Astrocyte (in vitro differentiated cells and primary cell): ENCODE data around the gene RRH. TPM values are rescaled to one million over a fixed set of nuclear protein-coding genes. Genes with fewer than 3 reads are reported as not detected.
A peak's percentile ranks its signal among the peaks of the same experiment; 100 is the strongest.

Experiments used
- DNase-seq: peaks from one replicate; pipeline ENCODE4 v3.0.0-alpha.2; 2010; ENCODE audit warnings: low read depth
- FAIRE-seq: peaks from 2 replicates; lab custom pipeline; 2011; peaks lifted over from hg19 to GRCh38; lab: Jason Lieb, UNC
- H2AFZ ChIP-seq: 2 replicates; pipeline ENCODE4 v1.6.0; 2012; ENCODE audit warnings: low read depth, low read length, inconsistent platforms
- H3K27ac ChIP-seq: 2 replicates; pipeline ENCODE4 v1.5.1; 2011; ENCODE audit warnings: low read depth, low read length, inconsistent platforms
- H3K27me3 ChIP-seq: 2 replicates; pipeline ENCODE4 v1.6.0; 2011; ENCODE audit warnings: low read length, inconsistent platforms; ENCODE audit not compliant: insufficient read depth
- H3K36me3 ChIP-seq: 2 replicates; pipeline ENCODE4 v1.5.1; 2011; ENCODE audit warnings: low read length, inconsistent platforms; ENCODE audit not compliant: insufficient read depth
- H3K4me1 ChIP-seq: 2 replicates; pipeline ENCODE4 v1.5.1; 2011; ENCODE audit warnings: low read length, inconsistent platforms; ENCODE audit not compliant: insufficient read depth
- H3K4me2 ChIP-seq: 2 replicates; pipeline ENCODE4 v1.6.0; 2012; ENCODE audit warnings: low read length, inconsistent platforms
- H3K4me3 ChIP-seq: 2 replicates; pipeline ENCODE4 v1.5.1; 2011; ENCODE audit warnings: low read depth, mild to moderate bottlenecking, low read length, inconsistent platforms; ENCODE audit not compliant: insufficient read depth
- H3K79me2 ChIP-seq: 2 replicates; pipeline ENCODE4 v1.6.0; 2012; ENCODE audit warnings: mild to moderate bottlenecking, low read length, inconsistent platforms; ENCODE audit not compliant: insufficient read depth
- H3K9ac ChIP-seq: 2 replicates; pipeline ENCODE4 v1.6.0; 2012; ENCODE audit warnings: mild to moderate bottlenecking, low read length, inconsistent platforms
- H3K9me3 ChIP-seq: 2 replicates; pipeline ENCODE4 v1.5.1; 2012; ENCODE audit warnings: low read depth, mild to moderate bottlenecking, low read length, inconsistent platforms; ENCODE audit not compliant: insufficient read depth
- H4K20me1 ChIP-seq: 2 replicates; pipeline ENCODE4 v1.6.0; 2012; ENCODE audit warnings: low read length, inconsistent platforms; ENCODE audit not compliant: insufficient read depth
- H3K27ac Mint-ChIP-seq: one replicate; pipeline ENCODE4 v1.8.0; 2021; ENCODE audit warnings: mild to moderate bottlenecking, mixed read lengths; ENCODE audit not compliant: unreplicated experiment
- H3K27me3 Mint-ChIP-seq: one replicate; pipeline ENCODE4 v1.8.0; 2021; ENCODE audit warnings: low read depth, mixed read lengths; ENCODE audit not compliant: unreplicated experiment
- H3K36me3 Mint-ChIP-seq: one replicate; pipeline ENCODE4 v1.8.0; 2021; ENCODE audit warnings: low read depth, mixed read lengths; ENCODE audit not compliant: unreplicated experiment
- H3K4me1 Mint-ChIP-seq: one replicate; pipeline ENCODE4 v1.8.0; 2021; ENCODE audit warnings: low read depth, mixed read lengths; ENCODE audit not compliant: unreplicated experiment
- H3K4me3 Mint-ChIP-seq: one replicate; pipeline ENCODE4 v1.8.0; 2021; ENCODE audit warnings: mild to moderate bottlenecking, moderate library complexity, mixed read lengths; ENCODE audit not compliant: unreplicated experiment
- H3K9me3 Mint-ChIP-seq: one replicate; pipeline ENCODE4 v1.8.0; 2021; ENCODE audit warnings: mild to moderate bottlenecking, mixed read lengths; ENCODE audit not compliant: unreplicated experiment
- CTCF ChIP-seq: IDR thresholded peaks from 2 replicates; pipeline ENCODE4 v1.5.1; 2011; ENCODE audit warnings: low read depth, mild to moderate bottlenecking, inconsistent platforms, low read length, moderate library complexity; ENCODE audit not compliant: insufficient read depth
- EZH2 ChIP-seq: IDR thresholded peaks from 2 replicates; pipeline ENCODE4 v1.6.1; 2012; ENCODE audit warnings: mild to moderate bottlenecking, low read length, inconsistent platforms; ENCODE audit not compliant: insufficient read depth
- total RNA-seq: library from RNA; stranded (reverse); gene quantifications from 2 replicates; pipeline ENCODE4 v1.2.1, GENCODE V29; 2021

The RRH gene
- total RNA-seq, 1 donor from 2014 or later: 0.25 TPM

- Mint-ChIP-seq H3K9me3 (no peaks in the 10 kb centered on the region), H3K27me3 (peaks cover 2% of the 10 kb centered on the region), H3K27ac (no peak overlapping the region), H3K36me3 (no peaks in the 10 kb centered on the region), H3K4me1 (no peaks in the 10 kb centered on the region), H3K4me3 (no peak overlapping the region)
- no peaks in the 10 kb centered on the region for H4K20me1 ChIP-seq
- no peaks in the 10 kb centered on the region for H3K9me3 ChIP-seq
- no peaks in the 10 kb centered on the region for H3K27me3 ChIP-seq
- peak overlapping the region; percentile 34 for H3K9ac ChIP-seq
- H3K4me2 ChIP-seq: peak overlapping the region; percentile 36
- H3K4me1 ChIP-seq: peaks cover 5% of the 10 kb centered on the region
- H3K27ac ChIP-seq: no peak overlapping the region
- no peak for TF ChIP-seq EZH2
- FAIRE-seq (no peak), DNase-seq (no peak)
- H3K4me3 ChIP-seq: no peak overlapping the region
- H2AFZ ChIP-seq: no peak overlapping the region
- no peaks in the 10 kb centered on the region for H3K79me2 ChIP-seq
- H3K36me3 ChIP-seq: no peaks in the 10 kb centered on the region
Measured at GRCh38 chr4:109801099-109801789, 26.5 kb upstream of the RRH start.

- no peak for FAIRE-seq
- H3K4me1 Mint-ChIP-seq: no peaks in the 10 kb centered on the region
- peak; percentile 88 for DNase-seq
- no peak within 1 kb of the TSS for H3K4me3 Mint-ChIP-seq
- H2AFZ ChIP-seq: no peak within 1 kb of the TSS
- H3K9ac ChIP-seq: peak within 1 kb of the TSS; percentile 34
- no peak within 1 kb of the TSS for H3K27ac Mint-ChIP-seq
- H3K9me3 Mint-ChIP-seq: no peaks in the 10 kb centered on the region
- no peaks in the 10 kb centered on the region for H3K79me2 ChIP-seq
- H3K27me3 ChIP-seq: no peaks in the 10 kb centered on the region
- no peak within 1 kb of the TSS for H3K27ac ChIP-seq
- no peaks in the 10 kb centered on the region for H3K36me3 ChIP-seq
- no peak within 1 kb of the TSS for H3K4me3 ChIP-seq
- H3K9me3 ChIP-seq: no peaks in the 10 kb centered on the region
- peak within 1 kb of the TSS; percentile 63 for H3K4me2 ChIP-seq
- TF ChIP-seq CTCF (no peak), EZH2 (no peak)
- peaks cover 5% of the 10 kb centered on the region for H3K4me1 ChIP-seq
- H4K20me1 ChIP-seq: no peaks in the 10 kb centered on the region
- peaks cover 2% of the 10 kb centered on the region for H3K27me3 Mint-ChIP-seq
- H3K36me3 Mint-ChIP-seq: no peaks in the 10 kb centered on the region
Measured at GRCh38 chr4:109801895-109802319, 25.9 kb upstream of the RRH start, which contains the start of gene CFI. TSS of gene CFI (minus strand) at chr4:109801999. CDS start at chr4:109801971, 28 bp downstream.

- no peak overlapping the region for H3K27ac Mint-ChIP-seq
- H3K27me3 ChIP-seq: no peaks in the 10 kb centered on the region
- no peak overlapping the region for H3K4me2 ChIP-seq
- no peaks in the 10 kb centered on the region for H4K20me1 ChIP-seq
- H3K36me3 Mint-ChIP-seq: no peaks in the 10 kb centered on the region
- peaks cover 5% of the 10 kb centered on the region for H3K4me1 ChIP-seq
- peak overlapping the region; percentile 18 for H2AFZ ChIP-seq
- H3K4me3 Mint-ChIP-seq: no peak overlapping the region
- H3K36me3 ChIP-seq: no peaks in the 10 kb centered on the region
- no peaks in the 10 kb centered on the region for H3K79me2 ChIP-seq
- TF ChIP-seq CTCF (peak; percentile 50), EZH2 (no peak)
- H3K27ac ChIP-seq: no peak overlapping the region
- no peak overlapping the region for H3K9ac ChIP-seq
- no peaks in the 10 kb centered on the region for H3K9me3 ChIP-seq
- peaks cover 2% of the 10 kb centered on the region for H3K27me3 Mint-ChIP-seq
- H3K4me3 ChIP-seq: no peak overlapping the region
- FAIRE-seq: no peak
- no peaks in the 10 kb centered on the region for H3K4me1 Mint-ChIP-seq
- no peaks in the 10 kb centered on the region for H3K9me3 Mint-ChIP-seq
- DNase-seq: peak; percentile 58
Measured at GRCh38 chr4:109803924-109804571, 23.7 kb upstream of the RRH start.
